GM21423 (cell line): Measurements from ENCODE around the gene WDR83.
"Not testable (repeated sequence)": the region's sequence is repeated elsewhere in the genome, so short reads cannot be mapped to it uniquely, and the experiment has no call there.

Experiments used
- ATAC-seq: cut with Tn5 transposase; IDR thresholded peaks from one replicate; pipeline ENCODE4 v1.9.1; 2021; ENCODE audit warnings: mild to moderate bottlenecking, moderate library complexity; ENCODE audit not compliant: unreplicated experiment

Gene WDR83

GRCh38 chr19:12711187-12711586 lies 44.6 kb downstream of the WDR83 start:
- no peak for ATAC-seq

- ATAC-seq: not testable (repeated sequence)
These were observed 45.5 kb downstream of the WDR83 start for GRCh38 chr19:12712077-12712476.

GRCh38 chr19:12713304-12713703 lies 46.7 kb downstream of the WDR83 start:
- not testable (repeated sequence) for ATAC-seq

- no peak for ATAC-seq
These were observed 48.5 kb downstream of the WDR83 start for GRCh38 chr19:12715102-12715501.

- no peak for ATAC-seq
These were observed 49.3 kb downstream of the WDR83 start for GRCh38 chr19:12715929-12716328.

- ATAC-seq: no peak
These were observed 53.7 kb downstream of the WDR83 start for GRCh38 chr19:12720296-12720695.

- no peak for ATAC-seq
These were observed 54.4 kb downstream of the WDR83 start for GRCh38 chr19:12720851-12721655.

- peak; percentile 25 for ATAC-seq
These were observed 55.3 kb downstream of the WDR83 start for GRCh38 chr19:12721656-12722565.

- peak; percentile 74 for ATAC-seq
These were observed 56.2 kb downstream of the WDR83 start for GRCh38 chr19:12722566-12723380.

- no peak for ATAC-seq
These were observed 56.7 kb downstream of the WDR83 start for GRCh38 chr19:12723381-12723640.

GRCh38 chr19:12723641-12724426 lies 57.2 kb downstream of the WDR83 start, which contains the start of gene TNPO2:
TNPO2 (minus strand) TSS chr19:12723932; CDS start chr19:12720977, 2,955 bp downstream.
- ATAC-seq: no peak
